ENCODE results near the gene KRTAP10-12. TPM values are rescaled to one million over a fixed set of nuclear protein-coding genes. Genes with fewer than 3 reads are reported as not detected.

Gene KRTAP10-12
- total RNA-seq, 3 donors from 2014 or later (not counting 1 experiment from before 2014, with no cell fraction given) = not detected

DNA sequence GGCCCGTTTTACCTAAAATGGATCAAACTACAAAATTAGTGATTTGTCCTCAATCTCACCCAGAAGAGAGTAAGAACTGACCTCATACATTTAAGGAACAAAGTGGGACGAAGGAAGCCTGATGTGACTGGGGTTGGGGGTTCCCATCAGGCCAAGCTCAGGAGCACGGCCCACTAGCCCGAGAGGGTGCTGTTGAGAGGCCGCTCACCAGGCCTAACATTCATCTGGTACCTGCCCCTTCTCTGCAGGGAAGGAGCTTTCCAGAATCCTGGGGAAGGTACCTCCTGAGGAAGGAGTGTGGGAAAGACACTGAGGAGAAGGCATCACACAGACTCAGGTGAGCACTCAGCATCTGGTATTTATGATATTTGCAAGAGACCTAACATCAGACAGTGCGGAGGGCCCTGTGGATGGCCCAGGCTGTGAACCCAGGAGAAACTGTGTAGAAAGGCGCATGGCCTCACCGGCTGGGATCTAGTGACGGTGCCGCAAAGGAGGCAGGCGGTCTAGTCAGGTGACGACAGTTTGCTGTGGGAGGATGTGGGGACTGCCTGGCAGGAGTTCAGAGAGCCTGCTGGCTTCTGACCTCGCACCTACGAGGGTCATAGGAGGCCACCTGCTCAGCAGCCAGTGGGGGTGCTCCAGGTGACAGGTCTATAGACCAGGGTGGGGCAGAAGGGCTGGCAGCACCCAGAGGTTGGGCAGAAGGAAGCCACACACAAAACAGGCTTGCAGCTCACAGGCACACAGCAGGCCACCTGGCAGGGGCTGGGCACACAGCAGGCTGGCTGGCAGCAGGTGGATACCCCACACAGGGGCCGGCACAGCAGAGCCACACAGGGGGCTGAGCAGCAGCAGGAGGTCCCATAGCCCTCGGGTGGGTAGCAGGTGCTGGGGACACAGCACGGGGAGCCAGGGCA lies 43.1 kb upstream of the KRTAP10-12 start:
- peaks cover 2 to 10% of the 10 kb centered on the region in 2 donors for H3K9me3 Mint-ChIP-seq
- peaks cover 51% of the 10 kb centered on the region for H3K4me1 ChIP-seq (ENCODE audit: control insufficient read depth, insufficient read depth, low read length)

DNA sequence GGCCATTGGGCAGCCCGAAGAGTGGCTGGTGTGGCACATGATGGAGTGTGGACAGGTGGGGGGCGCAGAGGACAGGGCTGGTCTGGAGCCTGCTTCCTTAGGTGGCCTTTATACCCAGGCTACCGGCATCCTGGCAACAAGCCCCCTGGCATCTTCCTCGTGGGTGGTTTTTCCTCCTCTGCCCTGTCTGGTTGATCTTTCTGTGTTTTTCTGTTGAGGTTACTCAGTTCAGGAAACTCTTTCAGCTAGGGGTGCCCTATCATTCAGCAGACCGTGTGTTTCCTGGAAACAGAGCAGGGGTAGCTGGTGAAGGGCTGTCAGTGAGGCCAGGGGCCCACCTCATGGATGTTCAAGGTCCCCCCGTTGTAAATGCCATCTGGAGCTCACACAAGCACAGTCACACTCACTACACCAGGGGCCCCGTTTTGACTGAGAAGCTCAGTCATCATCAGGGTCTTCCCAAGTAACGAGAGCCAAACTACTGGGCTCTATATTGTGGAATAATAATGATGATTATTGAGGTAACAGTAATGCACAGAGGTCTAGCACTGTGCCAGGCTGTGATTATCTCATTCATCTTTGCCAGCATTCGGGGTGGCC lies 42.3 kb upstream of the KRTAP10-12 start, which contains the start of gene KRTAP12-4:
Gene KRTAP12-4, minus strand, starts transcription at position 84 of the 600 bp plus-strand sequence. Its CDS starts 45 bp downstream, at position 39.
- intact Hi-C loops (cut with micrococcal nuclease) = no loop called here
- peak in 1 of 2 donors; percentile 51 for DNase-seq
- Mint-ChIP-seq H3K27ac (peak within 1 kb of the TSS; percentile 57 to 70), H3K27me3 (ENCODE audit: low read depth in 2 of 2) (no peaks in the 10 kb centered on the region), H3K4me3 (no peak within 1 kb of the TSS), H3K4me1 (peaks cover 51 to 52% of the 10 kb centered on the region in 2 donors), H3K36me3 (peaks cover 18% of the 10 kb centered on the region), H3K9me3 (peaks cover 2 to 10% of the 10 kb centered on the region in 2 donors)
- no peaks in the 10 kb centered on the region for H3K27me3 ChIP-seq (ENCODE audit: control insufficient read depth, insufficient read depth, low read length)
- TF ChIP-seq, protein P1, sequence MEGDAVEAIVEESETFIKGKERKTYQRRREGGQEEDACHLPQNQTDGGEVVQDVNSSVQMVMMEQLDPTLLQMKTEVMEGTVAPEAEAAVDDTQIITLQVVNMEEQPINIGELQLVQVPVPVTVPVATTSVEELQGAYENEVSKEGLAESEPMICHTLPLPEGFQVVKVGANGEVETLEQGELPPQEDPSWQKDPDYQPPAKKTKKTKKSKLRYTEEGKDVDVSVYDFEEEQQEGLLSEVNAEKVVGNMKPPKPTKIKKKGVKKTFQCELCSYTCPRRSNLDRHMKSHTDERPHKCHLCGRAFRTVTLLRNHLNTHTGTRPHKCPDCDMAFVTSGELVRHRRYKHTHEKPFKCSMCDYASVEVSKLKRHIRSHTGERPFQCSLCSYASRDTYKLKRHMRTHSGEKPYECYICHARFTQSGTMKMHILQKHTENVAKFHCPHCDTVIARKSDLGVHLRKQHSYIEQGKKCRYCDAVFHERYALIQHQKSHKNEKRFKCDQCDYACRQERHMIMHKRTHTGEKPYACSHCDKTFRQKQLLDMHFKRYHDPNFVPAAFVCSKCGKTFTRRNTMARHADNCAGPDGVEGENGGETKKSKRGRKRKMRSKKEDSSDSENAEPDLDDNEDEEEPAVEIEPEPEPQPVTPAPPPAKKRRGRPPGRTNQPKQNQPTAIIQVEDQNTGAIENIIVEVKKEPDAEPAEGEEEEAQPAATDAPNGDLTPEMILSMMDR (IDR thresholded peaks at IDR 0.05) = no peak
- H3K9me3 ChIP-seq (ENCODE audit: control insufficient read depth, insufficient read depth, low read length) = peaks cover 13% of the 10 kb centered on the region
- no peak within 1 kb of the TSS for H3K4me3 ChIP-seq (ENCODE audit: low read length)
- H3K4me1 ChIP-seq (ENCODE audit: control insufficient read depth, insufficient read depth, low read length) = peaks cover 56% of the 10 kb centered on the region
- peak within 1 kb of the TSS; percentile 39 for H3K27ac ChIP-seq (ENCODE audit: low read length)
- 55% methylated on average over 9 of the region's 9 CpGs for WGBS (ENCODE audit: insufficient coverage)
- no peaks in the 10 kb centered on the region for H3K36me3 ChIP-seq (ENCODE audit: control insufficient read depth, insufficient read depth, low read length)
- no peak for ATAC-seq

More for the DNA sequence above, 43.1 kb upstream of the KRTAP10-12 start:
- no peaks in the 10 kb centered on the region for H3K27me3 Mint-ChIP-seq (ENCODE audit: low read depth in 2 of 2)
- H3K4me3 ChIP-seq (ENCODE audit: low read length) = no peak overlapping the region
- H3K27ac ChIP-seq (ENCODE audit: low read length) = peak overlapping the region; percentile 39
- H3K4me3 Mint-ChIP-seq = no peak overlapping the region
- TF ChIP-seq, protein P1 (IDR thresholded peaks at IDR 0.05) = no peak
- intact Hi-C loops (cut with micrococcal nuclease) = no loop called here
- H3K36me3 ChIP-seq (ENCODE audit: control insufficient read depth, insufficient read depth, low read length) = no peaks in the 10 kb centered on the region
- peaks cover 13% of the 10 kb centered on the region for H3K9me3 ChIP-seq (ENCODE audit: control insufficient read depth, insufficient read depth, low read length)
- H3K4me1 Mint-ChIP-seq = peaks cover 43 to 45% of the 10 kb centered on the region in 2 donors
- 81% methylated on average over 16 of the region's 17 CpGs for WGBS (ENCODE audit: insufficient coverage)
- H3K27me3 ChIP-seq (ENCODE audit: control insufficient read depth, insufficient read depth, low read length) = no peaks in the 10 kb centered on the region
- DNase-seq (peak in 1 of 2 donors; percentile 88), ATAC-seq (peak in 2 of 3 donors; percentile 14 to 28)
- peak overlapping the region; percentile 57 to 70 for H3K27ac Mint-ChIP-seq
- peaks cover 18% of the 10 kb centered on the region for H3K36me3 Mint-ChIP-seq

DNA sequence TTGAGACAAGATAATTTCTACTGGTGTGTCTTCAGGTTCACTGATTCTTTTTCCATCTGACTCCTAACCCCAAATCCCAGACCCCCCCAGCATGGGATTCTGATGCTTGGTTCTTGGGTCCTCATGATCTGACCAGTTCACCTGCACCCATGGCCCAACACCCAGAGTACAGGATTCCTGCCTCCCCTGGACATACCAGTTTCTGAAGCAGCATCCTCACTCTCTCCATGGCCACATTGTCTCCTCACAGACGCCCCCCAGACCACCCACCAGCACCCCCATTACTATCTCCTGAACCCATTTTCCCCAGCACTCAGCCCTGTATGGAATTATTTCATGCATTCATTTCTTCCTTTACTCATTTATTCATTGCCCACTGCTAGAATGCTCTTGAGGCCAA lies 40.1 kb upstream of the KRTAP10-12 start:
- H3K4me3 Mint-ChIP-seq = peak overlapping the region; percentile 74
- H3K36me3 Mint-ChIP-seq = peaks cover 18% of the 10 kb centered on the region
- H3K4me1 Mint-ChIP-seq = peaks cover 55 to 56% of the 10 kb centered on the region in 2 donors
- peaks cover 2 to 10% of the 10 kb centered on the region in 2 donors for H3K9me3 Mint-ChIP-seq
- TF ChIP-seq, protein P1 (IDR thresholded peaks at IDR 0.05) = no peak
- H3K27ac ChIP-seq (ENCODE audit: low read length) = peak overlapping the region; percentile 81
- 63% methylated on average over 1 of the region's 1 CpG for WGBS (ENCODE audit: insufficient coverage)
- ATAC-seq (no peak), DNase-seq (no peak)
- no peaks in the 10 kb centered on the region for H3K27me3 ChIP-seq (ENCODE audit: control insufficient read depth, insufficient read depth, low read length)
- H3K4me3 ChIP-seq (ENCODE audit: low read length) = no peak overlapping the region
- peaks cover 13% of the 10 kb centered on the region for H3K9me3 ChIP-seq (ENCODE audit: control insufficient read depth, insufficient read depth, low read length)
- H3K36me3 ChIP-seq (ENCODE audit: control insufficient read depth, insufficient read depth, low read length) = no peaks in the 10 kb centered on the region
- H3K27me3 Mint-ChIP-seq (ENCODE audit: low read depth in 2 of 2) = peaks cover 5 to 7% of the 10 kb centered on the region in 2 donors
- peak overlapping the region; percentile 89 to 94 for H3K27ac Mint-ChIP-seq
- intact Hi-C loops (cut with micrococcal nuclease) = loop anchor here (2.0 kb wide), 1 partner anchor 38 kb away; no protein-coding TSS in a partner anchor
- peaks cover 57% of the 10 kb centered on the region for H3K4me1 ChIP-seq (ENCODE audit: control insufficient read depth, insufficient read depth, low read length)
